ENCODE data around the gene IRAK2.

- no peak for TF ChIP-seq CTCF (IDR thresholded peaks at IDR 0.05)
- TF ChIP-seq POLR2A (IDR thresholded peaks at IDR 0.05): no peak
- TF ChIP-seq POLR2AphosphoS5 (IDR thresholded peaks at IDR 0.05): no peak
- TF ChIP-seq EP300 (IDR thresholded peaks at IDR 0.05): no peak
These were observed 40.2 kb downstream of the IRAK2 start for GRCh38 chr3:10204921-10205320.
